K562 (cell line): ENCODE data around the gene CTCF. TPM values are rescaled to one million over a fixed set of nuclear protein-coding genes. Genes with fewer than 3 reads are reported as not detected.

Experiments
- ATAC-seq: fragments of 200-7000 bp; cut with Tn5 transposase; 3 replicates; pipeline ENCODE4 v1.9.1; 2020; ENCODE audit warnings: moderate library complexity
- BruUV-seq: library from RNA; stranded (reverse); fragments of 400-500 nt; replicated peaks from 2 replicates; lab custom pipeline; 2021; lab: Mats Ljungman, UMichigan
- CTCF ChIA-PET: fragments of 300-600 bp; formaldehyde crosslinking; extraction: SDS; loops from one replicate; lab custom pipeline; 2021; ENCODE audit warnings: low intra/inter-chr PET ratio; lab: Yijun Ruan, JAX
- POLR2A ChIA-PET: fragments of 300-600, 350-650 bp; sonication (Branson Sonifier 250); formaldehyde crosslinking; extraction: SDS; loops from one replicate; lab custom pipeline; 2021; ENCODE audit warnings: antibody characterized with exemption, inconsistent platforms; lab: Yijun Ruan, JAX
- DNase-seq, 4 experiments: peaks; one replicate each; pipeline versions ENCODE4 v3.0.0 to v3.0.0-alpha.2; 2011 to 2018; ENCODE audit warnings: low spot score in 3 of 4, mixed read lengths in 3 of 4; ENCODE audit errors: extremely low read depth in 1 of 4
- FAIRE-seq: peaks from 2 replicates; lab custom pipeline; 2011; peaks lifted over from hg19 to GRCh38; lab: Jason Lieb, UNC
- H2AFZ ChIP-seq: 2 replicates; pipeline ENCODE4 v1.6.0; 2011; ENCODE audit warnings: low read depth, low read length, control low read depth, inconsistent platforms
- H3K27ac ChIP-seq: fragments of 200-600 bp; 3 replicates; pipeline ENCODE4 v1.8.0; 2011; ENCODE audit warnings: low read depth, mild to moderate bottlenecking, control low read depth, inconsistent platforms, low read length, moderate library complexity, mixed read lengths; ENCODE audit errors: extremely low read depth
- H3K27me3 ChIP-seq, 2 experiments: fragments of 300-600 bp in 1 of 2; 2 replicates in 1 of 2; 3 replicates in 1 of 2; pipeline versions ENCODE4 v1.6.0 to v1.8.0; 2011; ENCODE audit warnings: inconsistent platforms in 2 of 2, low read length in 2 of 2, mild to moderate bottlenecking in 1 of 2, mixed read lengths in 1 of 2, moderate library complexity in 1 of 2; ENCODE audit not compliant: control insufficient read depth in 2 of 2, insufficient read depth in 2 of 2
- H3K36me3 ChIP-seq: fragments of 300-600 bp; 3 replicates; pipeline ENCODE4 v1.8.0; 2011; ENCODE audit warnings: mild to moderate bottlenecking, low read length, inconsistent platforms; ENCODE audit not compliant: control insufficient read depth, insufficient read depth
- H3K4me1 ChIP-seq, 2 experiments: fragments of 200-600 bp in 1 of 2; replicated peaks in 1 of 2; 2 replicates in 1 of 2; 3 replicates in 1 of 2; pipeline versions ENCODE4 v1.5.1 to v1.8.0; 2011; ENCODE audit warnings: inconsistent platforms in 2 of 2, low read length in 2 of 2, mild to moderate bottlenecking in 1 of 2, mixed read lengths in 1 of 2, moderate library complexity in 1 of 2; ENCODE audit not compliant: control insufficient read depth in 2 of 2, insufficient read depth in 2 of 2
- H3K4me2 ChIP-seq: 2 replicates; pipeline ENCODE4 v1.6.1; 2011; ENCODE audit warnings: low read length, control low read depth, inconsistent platforms, mixed read lengths; ENCODE audit not compliant: insufficient read depth
- H3K4me3 ChIP-seq: fragments of 200-600 bp; sonication (generic), shearing (Covaris generic); 2 replicates; pipeline ENCODE4 v1.5.1; 2016; ENCODE audit warnings: control low read depth, inconsistent platforms
- H3K79me2 ChIP-seq: fragments of 200-600 bp; 3 replicates; pipeline ENCODE4 v1.8.0; 2011; ENCODE audit warnings: low read length, inconsistent platforms; ENCODE audit not compliant: control insufficient read depth, insufficient read depth
- H3K9ac ChIP-seq, 2 experiments: 2 replicates each; pipeline versions ENCODE4 v1.6.0 to v1.6.1; 2011; ENCODE audit warnings: low read depth in 2 of 2, low read length in 2 of 2, control low read depth in 1 of 2, inconsistent platforms in 1 of 2, mild to moderate bottlenecking in 1 of 2, mixed read lengths in 1 of 2; ENCODE audit not compliant: insufficient read depth in 1 of 2
- H3K9me1 ChIP-seq: one replicate; pipeline ENCODE4 v1.6.0; 2011; ENCODE audit warnings: inconsistent platforms, mild to moderate bottlenecking, low read length, moderate library complexity; ENCODE audit not compliant: control insufficient read depth, insufficient read depth
- H3K9me3 ChIP-seq: replicated peaks from 2 replicates; pipeline ENCODE4 v1.5.1; 2011; ENCODE audit warnings: low read depth, low read length, inconsistent platforms; ENCODE audit not compliant: control insufficient read depth, insufficient read depth
- H4K20me1 ChIP-seq: replicated peaks from 2 replicates; pipeline ENCODE4 v1.6.1; 2011; ENCODE audit warnings: low read length, inconsistent platforms, mixed read lengths; ENCODE audit not compliant: control insufficient read depth, insufficient read depth
- CREB1 ChIP-seq, 2 experiments: sonication (generic) in 1 of 2; formaldehyde crosslinking in 1 of 2; IDR thresholded peaks; 2 replicates each; pipeline versions ENCODE4 v1.6.1 to v1.8.0; 2012 to 2022; ENCODE audit warnings: inconsistent platforms in 1 of 2, mild to moderate bottlenecking in 1 of 2, missing genetic modification reagents in 1 of 2, moderate library complexity in 1 of 2
- WGBS: fragments of 100-300 bp; shearing (Covaris generic); methylation state at CpG from one replicate; pipeline ENCODE4 v1.1.6; 2016; ENCODE audit warnings: low coverage, mixed read lengths; ENCODE audit not compliant: insufficient coverage; ENCODE audit errors: missing lambda C conversion rate; 5-methylcytosine and 5-hydroxymethylcytosine counted together
- in situ Hi-C: fragments of 300-500 bp; cut with MboI; formaldehyde crosslinking; loops from 4 replicates; pipeline ENCODE4 v1.15.0; 2018; ENCODE audit warnings: inconsistent platforms, mixed read lengths
- intact Hi-C: fragments of 100-400 bp; cut with micrococcal nuclease; formaldehyde crosslinking; loops from 2 replicates; pipeline ENCODE4 v1.14.2; 2022
- polyA plus RNA-seq, 8 experiments: library from polyadenylated mRNA; depleted of rRNA in 4 of 8; stranded (reverse) in 5 of 8; unstranded in 3 of 8; fragments of >200 nt; fragmentation: Nextera tagmentation in 2 of 8; fragmentation: Illumina TruSeq in 1 of 8; extraction: Ambion mirVana in 2 of 8; extraction: Trizol in 1 of 8; gene quantifications; 2 replicates each; pipeline versions ENCODE4 v1.2.1 to v1.2.3, GENCODE V29; 2011 to 2014; ENCODE audit warnings: inconsistent platforms in 1 of 8, missing spikeins in 1 of 8
- total RNA-seq, 7 experiments: library from RNA; depleted of rRNA in 6 of 7; stranded (reverse); fragments of >200 nt in 6 of 7; fragmentation: Illumina TruSeq in 2 of 7; extraction: Trizol in 2 of 7; gene quantifications; 2 replicates each; pipeline versions ENCODE4 v1.2.1 to v1.2.3, GENCODE V29; 2011 to 2021; ENCODE audit warnings: low replicate concordance in 1 of 7
- TF ChIP-seq, protein P1 (sequence below): sonication (generic); formaldehyde crosslinking; IDR thresholded peaks from 2 replicates; pipeline ENCODE4 v1.9.0; 2022; ENCODE audit warnings: mild to moderate bottlenecking, missing genetic modification reagents
- TF ChIP-seq, protein P2 (sequence below): fragments of 250-450 bp; sonication (Bioruptor Pico); IDR thresholded peaks from 2 replicates; pipeline ENCODE4 v1.4.0; 2020

The CTCF gene
- total and polyA plus RNA-seq, 9 of the 15 experiments (the other 6 are each of a cell fraction or from before 2014, with no cell fraction given) = 7.8 to 49.2 (median 33.9) TPM

DNA sequence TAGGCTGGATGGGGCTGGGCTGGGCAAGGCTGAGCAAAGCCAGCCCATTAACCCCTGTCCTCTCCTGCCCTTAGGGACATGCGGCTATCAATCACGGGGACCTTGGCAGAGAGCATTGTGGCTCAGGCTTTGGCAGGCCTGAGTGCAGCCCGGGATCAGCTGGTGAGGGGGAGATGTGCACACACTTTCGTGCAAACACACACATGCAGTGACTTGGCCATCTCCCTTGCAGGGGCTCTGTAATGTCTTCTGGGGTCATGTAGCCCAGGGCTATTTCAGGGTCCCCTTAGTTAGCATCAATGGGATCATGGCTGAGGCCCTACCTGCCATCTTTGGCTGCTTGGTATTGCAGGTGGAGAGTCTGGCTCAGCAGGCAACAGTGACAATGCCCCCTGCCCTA, 89.5 kb downstream of the CTCF start:
- BruUV-seq = no TSS peak
- no peak overlapping the region for H3K27ac ChIP-seq
- no peak for DNase-seq
- H3K27me3 ChIP-seq = peaks cover 8 to 66% of the 10 kb centered on the region in 2 experiments; a peak in 4 of 5 replicates
- TF ChIP-seq CREB1 (IDR thresholded peaks at IDR 0.05) (no peak), CREB1 (CRISPR knock-in tag; IDR thresholded peaks at IDR 0.05) (0 out of 2 replicates have a peak, but pooled peaks have one; percentile 3)
- TF ChIP-seq, protein P1, sequence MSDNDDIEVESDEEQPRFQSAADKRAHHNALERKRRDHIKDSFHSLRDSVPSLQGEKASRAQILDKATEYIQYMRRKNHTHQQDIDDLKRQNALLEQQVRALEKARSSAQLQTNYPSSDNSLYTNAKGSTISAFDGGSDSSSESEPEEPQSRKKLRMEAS (CRISPR knock-in tag) = 0 out of 2 replicates have a peak, but pooled peaks have one; percentile 14
- TF ChIP-seq, protein P2, sequence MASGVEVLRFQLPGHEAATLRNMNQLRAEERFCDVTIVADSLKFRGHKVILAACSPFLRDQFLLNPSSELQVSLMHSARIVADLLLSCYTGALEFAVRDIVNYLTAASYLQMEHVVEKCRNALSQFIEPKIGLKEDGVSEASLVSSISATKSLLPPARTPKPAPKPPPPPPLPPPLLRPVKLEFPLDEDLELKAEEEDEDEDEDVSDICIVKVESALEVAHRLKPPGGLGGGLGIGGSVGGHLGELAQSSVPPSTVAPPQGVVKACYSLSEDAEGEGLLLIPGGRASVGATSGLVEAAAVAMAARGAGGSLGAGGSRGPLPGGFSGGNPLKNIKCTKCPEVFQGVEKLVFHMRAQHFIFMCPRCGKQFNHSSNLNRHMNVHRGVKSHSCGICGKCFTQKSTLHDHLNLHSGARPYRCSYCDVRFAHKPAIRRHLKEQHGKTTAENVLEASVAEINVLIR = no peak
- TF ChIP-seq, all 486 proteins: peak for 2
- no peaks in the 10 kb centered on the region for H3K9me1 ChIP-seq
- H2AFZ ChIP-seq = no peak overlapping the region
- H3K4me2 ChIP-seq = no peak overlapping the region
- CTCF ChIA-PET = no interaction called here
- in situ Hi-C loops (no loop called here), intact Hi-C loops (no loop called here)
- no peaks in the 10 kb centered on the region for H3K36me3 ChIP-seq
- ATAC-seq (no peak), FAIRE-seq (no peak)
- WGBS = 0% methylated on average over 4 of the region's 4 CpGs
- H3K79me2 ChIP-seq = no peaks in the 10 kb centered on the region
- POLR2A ChIA-PET = interaction anchor here (0.5 kb wide), 1 partner anchor 9 kb away, joined by 3 read pairs; the partner anchor contains the start of gene PARD6A
- H3K4me3 ChIP-seq = no peak overlapping the region
- peaks cover 13% of the 10 kb centered on the region; the same call in 1 of the 2 replicates for H4K20me1 ChIP-seq
- H3K9ac ChIP-seq = no peak overlapping the region
- peaks cover 0 to 62% of the 10 kb centered on the region in 2 experiments; a peak in 4 of 5 replicates for H3K4me1 ChIP-seq
- no peaks in the 10 kb centered on the region for H3K9me3 ChIP-seq
